ENCODE results near the gene SPINK2.

SPINK2 gene

GRCh38 chr4:56768316-56768715, 53.2 kb downstream of the SPINK2 start:
- TF ChIP-seq CTCF (IDR thresholded peaks at IDR 0.05; ENCODE audit: unreplicated experiment in 3 of 3) = no peak
- no peak overlapping the region for H3K27ac Mint-ChIP-seq
- no peaks in the 10 kb centered on the region for H3K36me3 Mint-ChIP-seq (ENCODE audit: low read depth)
- peaks cover 3% of the 10 kb centered on the region for H3K4me1 Mint-ChIP-seq
- peaks cover 5% of the 10 kb centered on the region for H3K27me3 Mint-ChIP-seq (ENCODE audit: low read depth)
- no peaks in the 10 kb centered on the region for H3K9me3 Mint-ChIP-seq
- H3K4me3 Mint-ChIP-seq = no peak overlapping the region

GRCh38 chr4:56767567-56767966, 53.9 kb downstream of the SPINK2 start:
- peaks cover 5% of the 10 kb centered on the region for H3K27me3 Mint-ChIP-seq (ENCODE audit: low read depth)
- no peak overlapping the region for H3K4me3 Mint-ChIP-seq
- no peak for TF ChIP-seq CTCF (IDR thresholded peaks at IDR 0.05; ENCODE audit: unreplicated experiment in 3 of 3)
- no peaks in the 10 kb centered on the region for H3K36me3 Mint-ChIP-seq (ENCODE audit: low read depth)
- no peaks in the 10 kb centered on the region for H3K9me3 Mint-ChIP-seq
- H3K27ac Mint-ChIP-seq = no peak overlapping the region
- H3K4me1 Mint-ChIP-seq = peaks cover 3% of the 10 kb centered on the region

- Mint-ChIP-seq H3K4me3 (no peak overlapping the region), H3K27me3 (ENCODE audit: low read depth) (peaks cover 13% of the 10 kb centered on the region), H3K9me3 (no peaks in the 10 kb centered on the region), H3K4me1 (peaks cover 3% of the 10 kb centered on the region), H3K36me3 (ENCODE audit: low read depth) (no peaks in the 10 kb centered on the region), H3K27ac (peak overlapping the region in 2 of 3 experiments; percentile 31 to 51)
- no peak for TF ChIP-seq CTCF (IDR thresholded peaks at IDR 0.05; ENCODE audit: unreplicated experiment in 3 of 3)
Observed at GRCh38 chr4:56764775-56765174, 56.7 kb downstream of the SPINK2 start.

GRCh38 chr4:56764223-56764622, 57.3 kb downstream of the SPINK2 start:
- no peak overlapping the region for H3K27ac Mint-ChIP-seq
- H3K27me3 Mint-ChIP-seq (ENCODE audit: low read depth) = peaks cover 13% of the 10 kb centered on the region
- H3K4me3 Mint-ChIP-seq = no peak overlapping the region
- no peaks in the 10 kb centered on the region for H3K9me3 Mint-ChIP-seq
- TF ChIP-seq CTCF (IDR thresholded peaks at IDR 0.05; ENCODE audit: unreplicated experiment in 3 of 3) = no peak
- H3K4me1 Mint-ChIP-seq = peaks cover 3% of the 10 kb centered on the region
- H3K36me3 Mint-ChIP-seq (ENCODE audit: low read depth) = no peaks in the 10 kb centered on the region

GRCh38 chr4:56762484-56763250, 58.8 kb downstream of the SPINK2 start:
- H3K36me3 Mint-ChIP-seq (ENCODE audit: low read depth) = no peaks in the 10 kb centered on the region

More at GRCh38 chr4:56762484-56763250, 58.8 kb downstream of the SPINK2 start:
- H3K4me3 Mint-ChIP-seq = no peak overlapping the region
- H3K4me1 Mint-ChIP-seq = peaks cover 12% of the 10 kb centered on the region
- H3K27me3 Mint-ChIP-seq (ENCODE audit: low read depth) = peaks cover 9% of the 10 kb centered on the region
- H3K9me3 Mint-ChIP-seq = no peaks in the 10 kb centered on the region
- TF ChIP-seq CTCF (IDR thresholded peaks at IDR 0.05; ENCODE audit: unreplicated experiment in 3 of 3) = no peak
- no peak overlapping the region for H3K27ac Mint-ChIP-seq
